Epithelial cell of esophagus (primary cell): ENCODE results near the gene NPAS2.

Source experiments
- DNase-seq: peaks from one replicate; pipeline ENCODE4 v3.0.0; 2010; ENCODE audit warnings: low read depth
- H3K4me3 ChIP-seq: 2 replicates; pipeline ENCODE4 v1.5.1; 2011; ENCODE audit warnings: mild to moderate bottlenecking, low read length, control low read depth
- TF ChIP-seq, protein P1 (sequence below): IDR thresholded peaks from 2 replicates; pipeline ENCODE4 v1.5.1; 2011; ENCODE audit warnings: low read depth, mild to moderate bottlenecking, low read length, control low read depth, inconsistent platforms; ENCODE audit not compliant: insufficient read depth; ENCODE audit errors: missing control alignments

Gene NPAS2

DNA sequence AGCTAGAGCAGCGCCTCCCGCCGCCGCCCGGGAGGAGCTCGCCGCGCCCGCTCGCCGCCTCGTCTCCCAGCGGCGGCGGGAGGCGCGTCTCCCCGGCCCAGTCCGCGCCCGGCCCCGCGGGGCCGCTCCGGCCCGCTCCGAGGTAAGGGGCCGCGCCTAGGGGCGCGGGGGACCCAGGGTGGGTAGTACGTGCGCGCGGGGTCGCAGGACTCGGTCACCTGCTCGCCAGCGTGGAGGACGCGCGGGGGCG is 259 bp downstream of the NPAS2 start:
- no peak for DNase-seq
- peak overlapping the region; percentile 74 for H3K4me3 ChIP-seq
- TF ChIP-seq, protein P1, sequence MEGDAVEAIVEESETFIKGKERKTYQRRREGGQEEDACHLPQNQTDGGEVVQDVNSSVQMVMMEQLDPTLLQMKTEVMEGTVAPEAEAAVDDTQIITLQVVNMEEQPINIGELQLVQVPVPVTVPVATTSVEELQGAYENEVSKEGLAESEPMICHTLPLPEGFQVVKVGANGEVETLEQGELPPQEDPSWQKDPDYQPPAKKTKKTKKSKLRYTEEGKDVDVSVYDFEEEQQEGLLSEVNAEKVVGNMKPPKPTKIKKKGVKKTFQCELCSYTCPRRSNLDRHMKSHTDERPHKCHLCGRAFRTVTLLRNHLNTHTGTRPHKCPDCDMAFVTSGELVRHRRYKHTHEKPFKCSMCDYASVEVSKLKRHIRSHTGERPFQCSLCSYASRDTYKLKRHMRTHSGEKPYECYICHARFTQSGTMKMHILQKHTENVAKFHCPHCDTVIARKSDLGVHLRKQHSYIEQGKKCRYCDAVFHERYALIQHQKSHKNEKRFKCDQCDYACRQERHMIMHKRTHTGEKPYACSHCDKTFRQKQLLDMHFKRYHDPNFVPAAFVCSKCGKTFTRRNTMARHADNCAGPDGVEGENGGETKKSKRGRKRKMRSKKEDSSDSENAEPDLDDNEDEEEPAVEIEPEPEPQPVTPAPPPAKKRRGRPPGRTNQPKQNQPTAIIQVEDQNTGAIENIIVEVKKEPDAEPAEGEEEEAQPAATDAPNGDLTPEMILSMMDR, result no peak

DNA sequence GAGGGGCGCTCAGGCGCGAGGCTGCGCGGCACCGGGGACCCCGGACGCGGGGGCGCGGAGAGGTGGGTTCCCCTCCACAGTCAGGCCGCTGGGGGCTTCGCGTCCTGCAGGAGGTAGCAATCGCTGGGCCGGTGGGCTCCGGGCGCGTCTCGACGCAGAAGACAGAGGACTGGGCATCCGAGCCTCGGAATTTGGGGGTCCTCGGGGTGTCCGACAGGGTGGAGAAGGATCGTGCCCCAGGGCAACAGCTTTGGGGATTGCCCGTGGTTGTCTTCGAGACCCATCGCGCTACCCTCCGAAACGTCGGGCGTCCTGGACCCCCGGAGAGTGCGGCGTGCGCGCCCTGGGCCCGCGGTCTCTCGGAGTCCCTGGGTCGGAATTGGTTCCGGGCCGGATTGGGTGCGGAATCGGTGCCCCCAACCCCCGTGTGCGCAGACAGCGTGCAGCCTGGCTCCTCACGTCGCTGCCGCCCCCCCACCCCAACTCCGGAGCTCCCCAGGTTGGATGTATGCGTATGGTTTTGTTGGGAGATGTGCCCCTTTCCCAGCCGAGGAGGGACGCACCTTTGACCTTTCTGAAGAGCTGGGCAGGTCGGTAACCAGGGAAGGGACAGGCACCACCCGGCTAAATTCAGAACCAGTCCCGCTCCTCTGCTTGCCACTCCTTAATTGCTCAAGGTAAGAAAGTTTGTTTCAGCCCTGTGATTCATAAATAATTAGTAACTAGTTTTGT is 750 bp downstream of the NPAS2 start:
- DNase-seq, result peak; percentile 83
- H3K4me3 ChIP-seq, result peak overlapping the region; percentile 74
- TF ChIP-seq, protein P1, result no peak

DNA sequence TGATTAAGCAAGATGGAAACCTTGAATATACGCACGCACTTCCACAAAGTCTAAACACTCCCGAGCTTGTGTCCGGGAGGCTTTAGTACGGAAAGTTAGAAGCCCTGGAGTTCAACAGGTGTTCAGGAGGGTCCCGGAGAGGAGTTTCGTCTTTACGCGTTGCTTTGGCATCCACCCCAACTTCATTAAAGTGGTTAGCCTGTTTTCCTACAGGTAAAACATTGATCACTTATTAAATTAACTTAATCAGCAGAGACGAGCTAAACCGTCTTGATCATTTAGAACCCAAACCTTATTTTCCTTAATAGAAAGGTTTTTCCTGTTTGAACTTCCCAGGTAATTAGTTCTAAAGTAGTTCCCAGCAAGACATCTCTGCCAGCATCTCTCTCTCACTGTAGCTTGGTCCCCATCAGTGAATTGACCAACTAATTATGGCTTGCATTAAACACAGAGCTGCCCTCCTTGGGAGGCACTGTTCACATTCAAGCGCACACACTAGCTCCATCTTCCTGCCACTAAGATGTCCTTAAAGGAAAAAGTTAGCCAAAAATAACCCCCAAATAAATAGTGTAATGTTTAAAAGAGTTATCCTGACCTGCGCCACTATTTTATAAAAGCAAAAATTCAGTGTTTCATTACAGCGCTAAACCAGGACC is 1.4 kb downstream of the NPAS2 start:
- TF ChIP-seq, protein P1, result no peak
- no peak for DNase-seq
- H3K4me3 ChIP-seq, result peak overlapping the region; percentile 74

DNA sequence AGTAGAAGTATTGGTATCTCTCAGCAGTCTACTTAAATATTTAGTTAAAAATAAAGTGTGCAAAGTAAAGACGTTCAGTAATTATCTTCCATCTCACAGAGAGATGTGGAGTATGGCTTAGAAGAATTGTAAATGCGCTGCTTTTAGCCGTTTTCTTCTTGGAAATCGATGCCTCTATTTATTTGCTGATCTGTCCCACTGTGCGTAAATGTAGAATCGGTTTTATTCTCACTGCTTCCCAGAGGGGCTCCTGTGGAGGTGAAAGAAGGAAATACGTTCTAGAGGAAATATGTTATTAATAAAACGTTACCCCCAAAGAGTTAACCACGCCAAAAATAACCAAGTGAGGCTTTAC is 1.9 kb downstream of the NPAS2 start:
- TF ChIP-seq, protein P1, result no peak
- H3K4me3 ChIP-seq, result no peak overlapping the region
- DNase-seq, result no peak

DNA sequence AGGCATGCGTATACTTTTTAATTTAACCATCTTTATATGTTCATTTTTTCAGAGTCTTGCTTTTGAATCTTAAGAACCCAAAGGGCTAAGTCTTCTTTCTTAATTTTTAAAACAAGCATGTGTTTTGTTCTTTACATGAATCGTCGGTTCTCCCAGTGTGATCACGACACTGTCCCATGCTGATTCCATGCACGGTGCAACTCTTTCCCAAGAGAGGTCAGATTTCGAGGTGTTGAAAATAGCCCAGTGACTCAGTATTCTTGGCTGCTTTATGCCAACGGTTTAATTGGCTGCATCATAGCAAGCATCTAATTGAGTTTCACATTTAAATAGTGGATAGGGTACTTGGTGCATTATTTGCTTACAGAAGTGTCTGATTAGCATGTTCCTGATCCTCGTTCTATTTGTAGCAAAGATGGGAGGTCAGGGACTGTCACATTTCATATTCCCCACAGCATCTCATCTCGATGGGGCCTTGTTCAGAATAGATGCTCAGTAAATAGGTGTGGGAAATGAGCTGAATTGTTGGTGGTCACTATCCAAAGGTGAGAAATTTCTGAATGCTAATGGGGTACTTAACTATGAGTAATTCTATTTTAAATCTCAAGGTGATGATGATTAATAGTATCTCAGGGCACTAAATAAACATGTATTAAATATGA is 2.8 kb downstream of the NPAS2 start:
- TF ChIP-seq, protein P1, result no peak
- DNase-seq, result peak; percentile 87
- H3K4me3 ChIP-seq, result no peak overlapping the region

DNA sequence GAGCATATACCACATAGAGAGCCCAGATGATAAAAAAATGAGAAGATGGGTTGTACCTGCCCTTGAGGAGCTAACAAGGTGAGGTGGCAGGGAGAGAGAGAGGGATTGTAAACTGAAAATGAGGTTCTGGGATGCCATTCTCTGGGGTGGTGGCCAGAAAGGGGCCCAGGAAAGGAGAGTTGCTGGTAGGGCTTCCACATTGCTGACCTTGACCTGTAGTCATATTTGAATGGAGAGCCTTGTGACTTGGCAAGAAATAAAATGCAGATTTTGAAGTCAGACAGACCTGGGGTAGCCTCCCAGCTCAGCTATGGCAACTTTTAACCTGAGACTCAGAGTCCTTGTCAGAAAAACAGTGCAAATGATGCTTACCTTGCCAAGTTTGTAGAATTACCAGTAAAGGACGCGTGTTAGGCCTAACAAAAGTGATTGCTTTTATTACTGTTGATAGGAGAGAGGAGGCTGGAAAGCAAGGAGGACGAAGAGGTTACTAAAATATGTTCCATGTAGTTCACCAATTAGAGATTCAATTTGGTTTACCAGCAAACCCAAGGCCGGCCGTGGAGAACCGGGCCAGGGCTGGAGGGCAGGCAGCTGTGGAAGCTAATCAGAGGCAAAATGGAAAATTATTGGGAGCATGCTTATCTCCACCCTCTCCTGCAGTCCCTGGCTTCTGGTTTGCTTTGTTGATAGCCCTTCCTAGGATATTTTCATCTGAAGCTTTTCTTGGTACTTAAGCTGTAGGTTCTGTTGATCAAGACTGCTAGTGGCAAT is 3.9 kb downstream of the NPAS2 start:
- no peak for DNase-seq
- TF ChIP-seq, protein P1, result no peak
- H3K4me3 ChIP-seq, result no peak overlapping the region
